SKM-1 treated with dmso at 0.1 percent for 144 hours (cell line): ENCODE measurements around the gene MAFB.
"Not testable (repeated sequence)": the region's sequence is repeated elsewhere in the genome, so short reads cannot be mapped to it uniquely, and the experiment has no call there.

Source experiments
- DNase-seq: peaks from one replicate; lab custom pipeline; 2025; ENCODE audit not compliant: unreplicated experiment; lab: John Stamatoyannopoulos, UW

Gene MAFB

GRCh38 chr20:40689100-40689942 is at the start of gene MAFB:
Gene MAFB (minus strand): TSS chr20:40689236. CDS start chr20:40688850, 386 bp downstream.
- DNase-seq = no peak

GRCh38 chr20:40736468-40736867 is 47.4 kb upstream of the MAFB start:
- not testable (repeated sequence) for DNase-seq

GRCh38 chr20:40728996-40729395 is 40.0 kb upstream of the MAFB start:
- no peak for DNase-seq

GRCh38 chr20:40728470-40728869 is 39.4 kb upstream of the MAFB start:
- DNase-seq = no peak

GRCh38 chr20:40727960-40728359 is 38.9 kb upstream of the MAFB start:
- no peak for DNase-seq

GRCh38 chr20:40726776-40727175 is 37.7 kb upstream of the MAFB start:
- DNase-seq = no peak

GRCh38 chr20:40724566-40724965 is 35.5 kb upstream of the MAFB start:
- DNase-seq = no peak

- DNase-seq = no peak
Observed at GRCh38 chr20:40720826-40721225, 31.8 kb upstream of the MAFB start.

GRCh38 chr20:40720099-40720498 is 31.1 kb upstream of the MAFB start:
- DNase-seq = no peak

GRCh38 chr20:40718982-40719729 is 30.1 kb upstream of the MAFB start:
- peak; percentile 35 for DNase-seq

GRCh38 chr20:40718214-40718977 is 29.4 kb upstream of the MAFB start:
- DNase-seq = no peak

- DNase-seq = no peak
Observed at GRCh38 chr20:40717343-40717865, 28.4 kb upstream of the MAFB start.

- DNase-seq = no peak
Observed at GRCh38 chr20:40715491-40715890, 26.5 kb upstream of the MAFB start.

GRCh38 chr20:40714916-40715315 is 25.9 kb upstream of the MAFB start:
- no peak for DNase-seq

GRCh38 chr20:40714109-40714508 is 25.1 kb upstream of the MAFB start:
- DNase-seq = no peak

GRCh38 chr20:40713508-40713907 is 24.5 kb upstream of the MAFB start:
- no peak for DNase-seq

- DNase-seq = no peak
Observed at GRCh38 chr20:40711079-40711478, 22.0 kb upstream of the MAFB start.

GRCh38 chr20:40710603-40711002 is 21.6 kb upstream of the MAFB start:
- DNase-seq = no peak

GRCh38 chr20:40706977-40707582 is 18.0 kb upstream of the MAFB start:
- DNase-seq = no peak

- DNase-seq = no peak
Observed at GRCh38 chr20:40705413-40705812, 16.4 kb upstream of the MAFB start.

- DNase-seq = no peak
Observed at GRCh38 chr20:40704828-40705227, 15.8 kb upstream of the MAFB start.
